Measurements from ENCODE around the gene MARK2.
"Not testable (repeated sequence)": the region's sequence is repeated elsewhere in the genome, so short reads cannot be mapped to it uniquely, and the experiment has no call there.

The MARK2 gene

DNA sequence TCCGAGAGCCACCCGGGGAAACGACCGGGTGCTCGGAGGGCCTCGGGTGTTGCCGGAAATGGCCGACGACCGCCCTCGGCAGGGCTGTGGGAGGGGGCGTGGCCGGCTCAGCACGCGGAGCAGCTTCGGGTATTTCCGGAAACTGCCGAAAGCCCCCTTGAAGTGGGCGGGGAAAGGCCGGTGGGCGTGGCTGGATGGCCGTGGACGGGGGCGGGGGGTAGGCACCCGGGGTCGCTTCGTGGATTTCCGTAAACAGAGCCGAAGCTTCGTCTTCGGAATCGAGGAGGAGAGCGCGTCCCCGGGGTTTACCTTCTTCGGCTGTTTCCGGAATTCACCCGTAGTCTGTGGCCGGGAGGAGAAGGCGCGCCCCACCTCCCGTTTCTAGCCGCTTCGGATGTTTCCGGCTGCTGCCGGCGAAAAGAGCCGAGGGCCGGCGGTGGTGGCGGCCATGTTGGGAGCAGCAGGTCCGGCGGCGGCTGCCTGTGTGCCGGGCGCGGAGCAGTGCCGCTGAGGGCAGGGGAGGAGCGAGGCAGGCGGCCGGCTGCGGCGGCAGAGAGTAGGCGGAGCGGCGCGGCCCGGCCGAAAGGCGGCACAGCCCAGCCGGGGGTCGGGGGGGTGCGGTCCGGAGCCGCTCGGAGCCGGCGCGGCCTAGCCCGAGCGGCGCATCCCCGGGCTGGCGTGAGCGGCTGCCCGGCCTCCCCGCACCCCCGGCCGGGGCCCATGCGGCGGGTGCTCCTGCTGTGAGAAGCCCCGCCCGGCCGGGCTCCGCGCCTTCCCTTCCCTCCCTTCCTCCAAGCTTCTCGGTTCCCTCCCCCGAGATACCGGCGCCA, at the start of gene MARK2:
TSS of gene MARK2 (plus strand) at position 433 of the 830 bp plus-strand sequence. CDS start at position 830, 397 bp downstream.
- peak; percentile 99 for DNase-seq (ENCODE audit: low spot score)

DNA sequence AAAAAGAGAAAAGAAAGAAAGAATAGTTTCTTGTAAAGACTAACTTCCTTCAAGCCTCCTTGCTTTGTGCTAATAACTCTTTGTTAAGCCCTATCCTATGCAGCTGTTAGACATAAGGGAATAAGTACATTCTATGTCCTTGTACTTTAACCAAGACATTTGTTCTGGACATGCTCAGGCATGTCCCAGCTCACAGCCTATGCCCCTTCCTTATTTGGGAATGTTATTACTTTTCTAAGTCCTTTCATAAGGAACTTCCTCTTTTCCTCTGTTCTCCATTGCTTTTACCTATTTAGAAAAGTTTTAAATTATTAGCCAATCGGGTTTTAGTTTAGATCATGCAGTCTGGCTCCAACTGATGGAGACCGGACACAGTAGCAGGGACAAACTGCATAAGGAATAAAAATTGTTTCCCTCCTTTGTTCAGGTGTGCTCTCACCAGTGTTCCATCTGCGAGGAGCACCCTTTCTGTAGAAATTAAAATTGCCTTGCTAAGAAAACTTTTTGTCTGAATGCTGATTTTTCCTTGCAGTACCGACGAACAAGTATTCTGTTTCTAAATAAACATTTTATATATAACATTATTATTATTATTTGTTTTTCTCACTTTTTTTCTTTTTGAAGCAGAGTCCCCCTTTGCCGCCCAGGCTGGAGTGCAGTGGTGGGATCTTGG, 47.3 kb upstream of the MARK2 start:
- DNase-seq (ENCODE audit: low spot score): no peak

- no peak for DNase-seq (ENCODE audit: low spot score)
Measured at GRCh38 chr11:63793161-63793560, 45.7 kb upstream of the MARK2 start.

DNA sequence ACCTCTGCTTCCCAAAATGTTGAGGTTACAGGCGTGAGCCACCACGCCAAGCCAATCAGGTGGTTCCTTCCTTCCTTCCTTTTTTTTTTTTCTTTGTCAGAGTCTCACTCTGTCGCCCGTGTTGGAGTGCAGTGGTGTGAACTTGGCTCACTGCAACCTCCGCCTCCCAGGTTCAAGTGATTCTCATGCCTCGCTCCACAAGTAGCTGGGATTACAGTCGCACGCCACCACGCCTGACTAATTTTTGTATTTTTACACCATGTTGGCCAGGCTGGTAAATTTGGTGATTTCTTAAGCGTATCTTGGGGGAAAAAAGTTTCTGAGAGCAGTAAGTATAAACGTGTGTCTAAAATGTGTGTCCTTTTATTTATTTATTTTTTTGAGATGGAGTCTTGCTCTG, 43.8 kb upstream of the MARK2 start:
- no peak for DNase-seq (ENCODE audit: low spot score)

GRCh38 chr11:63800921-63801320, 38.0 kb upstream of the MARK2 start:
- no peak for DNase-seq (ENCODE audit: low spot score)

- DNase-seq (ENCODE audit: low spot score): no peak
Measured at GRCh38 chr11:63802637-63803414, 36.1 kb upstream of the MARK2 start.

DNA sequence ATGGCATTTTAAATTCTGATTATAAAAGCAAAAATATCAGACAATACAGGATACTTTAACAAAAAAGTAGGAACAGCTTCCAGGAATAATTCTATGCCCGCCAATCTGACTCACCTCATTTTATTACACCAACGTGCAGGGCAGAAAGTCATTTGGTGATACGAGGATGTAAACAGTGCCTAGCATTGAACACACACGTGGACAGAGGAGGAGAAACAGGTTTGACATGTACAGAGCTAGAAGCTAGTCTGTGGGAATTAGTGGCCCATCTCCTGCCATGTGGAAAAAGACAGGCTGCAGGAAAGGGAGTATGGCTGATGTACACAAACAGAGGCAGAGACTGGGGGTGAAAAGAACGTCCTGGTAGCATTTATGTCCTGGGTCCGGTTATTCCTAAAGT, 34.7 kb upstream of the MARK2 start:
- DNase-seq (ENCODE audit: low spot score): no peak

GRCh38 chr11:63805844-63806415, 33.0 kb upstream of the MARK2 start:
- DNase-seq (ENCODE audit: low spot score): no peak

- DNase-seq (ENCODE audit: low spot score): not testable (repeated sequence)
Measured at GRCh38 chr11:63810383-63810782, 28.5 kb upstream of the MARK2 start.

- no peak for DNase-seq (ENCODE audit: low spot score)
Measured at GRCh38 chr11:63811522-63811921, 27.4 kb upstream of the MARK2 start.

GRCh38 chr11:63813035-63813562, 25.8 kb upstream of the MARK2 start, which contains the start of gene SPINDOC:
Gene SPINDOC, plus strand, starts transcription at chr11:63813456. Its CDS starts 231 bp downstream, at chr11:63813687.
- DNase-seq (ENCODE audit: low spot score): peak; percentile 70

GRCh38 chr11:63813563-63814382, 25.1 kb upstream of the MARK2 start:
- DNase-seq (ENCODE audit: low spot score): peak; percentile 27

GRCh38 chr11:63814383-63814736, 24.6 kb upstream of the MARK2 start:
- no peak for DNase-seq (ENCODE audit: low spot score)

GRCh38 chr11:63816166-63816565, 22.7 kb upstream of the MARK2 start:
- no peak for DNase-seq (ENCODE audit: low spot score)

- no peak for DNase-seq (ENCODE audit: low spot score)
Measured at GRCh38 chr11:63816732-63817131, 22.2 kb upstream of the MARK2 start.

DNA sequence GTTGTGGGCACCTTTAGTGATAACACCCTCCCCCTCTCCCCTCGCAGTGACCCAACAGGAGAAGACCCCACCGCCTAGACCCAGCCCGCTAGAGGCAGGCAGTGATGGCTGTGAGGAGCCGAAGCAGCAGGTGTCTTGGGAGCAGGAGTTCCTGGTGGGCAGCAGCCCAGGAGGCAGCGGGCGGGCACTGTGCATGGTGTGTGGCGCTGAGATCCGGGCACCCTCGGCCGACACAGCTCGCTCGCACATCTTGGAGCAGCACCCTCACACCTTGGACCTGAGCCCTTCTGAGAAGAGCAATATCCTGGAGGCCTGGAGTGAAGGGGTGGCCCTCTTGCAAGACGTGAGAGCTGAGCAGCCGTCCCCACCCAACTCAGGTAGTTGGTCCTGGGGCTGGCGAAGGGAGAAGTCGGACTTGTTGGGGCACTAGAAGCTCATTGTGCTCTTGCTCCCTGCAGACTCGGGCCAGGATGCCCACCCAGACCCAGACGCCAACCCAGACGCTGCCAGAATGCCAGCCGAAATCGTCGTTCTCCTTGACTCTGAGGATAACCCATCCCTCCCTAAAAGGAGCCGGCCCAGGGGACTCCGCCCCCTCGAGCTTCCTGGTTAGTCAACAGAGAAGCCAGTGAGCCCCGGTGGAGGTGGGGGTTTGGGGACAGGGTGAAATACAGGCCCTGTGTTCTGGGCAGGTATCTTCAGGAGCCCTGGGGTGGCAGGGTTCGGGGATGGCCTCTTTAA, 21.0 kb upstream of the MARK2 start:
- no peak for DNase-seq (ENCODE audit: low spot score)

- DNase-seq (ENCODE audit: low spot score): no peak
Measured at GRCh38 chr11:63818609-63819008, 20.3 kb upstream of the MARK2 start.

DNA sequence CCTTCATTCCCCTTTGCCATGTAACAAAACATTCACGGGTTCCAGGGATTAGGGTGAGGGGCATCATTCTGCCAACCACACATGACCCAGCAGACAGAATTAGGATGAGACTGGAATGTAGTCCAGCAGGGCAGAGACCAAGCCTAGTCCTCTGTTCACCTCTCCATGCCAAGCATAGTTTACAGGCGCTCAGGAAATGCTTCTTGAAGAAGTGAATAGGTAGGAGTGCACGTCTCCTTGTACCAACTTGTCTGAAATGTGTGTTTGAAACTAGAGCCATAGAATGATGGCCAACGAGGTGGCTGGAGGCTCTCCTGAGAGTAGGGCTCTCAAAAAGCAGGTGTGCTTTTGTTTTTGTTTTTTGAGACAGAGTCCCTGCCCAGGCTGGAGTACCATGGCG, 17.5 kb upstream of the MARK2 start:
- DNase-seq (ENCODE audit: low spot score): no peak

GRCh38 chr11:63826471-63827190, 12.3 kb upstream of the MARK2 start:
- no peak for DNase-seq (ENCODE audit: low spot score)
